DND-41 (cell line): ENCODE measurements around the gene AIF1L.

Experiments used
- ATAC-seq: fragments of 200-7000 bp; cut with Tn5 transposase; 3 replicates; pipeline ENCODE4 v1.9.1; 2021; ENCODE audit warnings: low read depth; ENCODE audit not compliant: insufficient read depth
- DNase-seq: peaks from one replicate; pipeline ENCODE4 v3.0.0-alpha.2; 2020
- H2AFZ ChIP-seq: 2 replicates; pipeline ENCODE4 v1.6.0; 2012; ENCODE audit warnings: low read depth, low read length
- H3K27ac ChIP-seq: 2 replicates; pipeline ENCODE4 v1.5.1; 2012; ENCODE audit warnings: low read length, inconsistent platforms
- H3K27me3 ChIP-seq: fragments of 200-600 bp; sonication (generic); 2 replicates; pipeline ENCODE4 v1.6.0; 2012; ENCODE audit warnings: low read length, mild to moderate bottlenecking, inconsistent platforms; ENCODE audit not compliant: insufficient read depth, poor library complexity
- H3K36me3 ChIP-seq: 2 replicates; pipeline ENCODE4 v1.5.1; 2012; ENCODE audit warnings: low read length, inconsistent platforms; ENCODE audit not compliant: insufficient read depth
- H3K4me1 ChIP-seq: 2 replicates; pipeline ENCODE4 v1.5.1; 2012; ENCODE audit warnings: mild to moderate bottlenecking, low read length; ENCODE audit not compliant: insufficient read depth
- H3K4me2 ChIP-seq: 2 replicates; pipeline ENCODE4 v1.6.0; 2012; ENCODE audit warnings: mild to moderate bottlenecking, moderate library complexity, low read length, inconsistent platforms; ENCODE audit not compliant: insufficient read depth
- H3K4me3 ChIP-seq, 2 experiments: fragments of 200-600 bp in 1 of 2; shearing (Covaris generic) in 1 of 2; 2 replicates each; pipeline ENCODE4 v1.5.1; 2012 to 2016; ENCODE audit warnings: inconsistent platforms in 2 of 2, low read length in 2 of 2, mild to moderate bottlenecking in 2 of 2, low read depth in 1 of 2, moderate library complexity in 1 of 2
- H3K79me2 ChIP-seq: 2 replicates; pipeline ENCODE4 v1.6.0; 2012; ENCODE audit warnings: low read length, inconsistent platforms; ENCODE audit not compliant: insufficient read depth
- H3K9ac ChIP-seq: 2 replicates; pipeline ENCODE4 v1.6.0; 2012; ENCODE audit warnings: low read depth, mild to moderate bottlenecking, inconsistent platforms, low read length, moderate library complexity
- H3K9me3 ChIP-seq: 2 replicates; pipeline ENCODE4 v1.5.1; 2012; ENCODE audit warnings: low read length, moderate library complexity, mild to moderate bottlenecking, inconsistent platforms; ENCODE audit not compliant: insufficient read depth, severe bottlenecking
- H4K20me1 ChIP-seq: 2 replicates; pipeline ENCODE4 v1.6.0; 2012; ENCODE audit warnings: low read length; ENCODE audit not compliant: insufficient read depth
- EZH2 ChIP-seq: IDR thresholded peaks from 3 replicates; pipeline ENCODE4 v1.6.1; 2012; ENCODE audit warnings: borderline replicate concordance, low read depth, mild to moderate bottlenecking, moderate library complexity, low read length, inconsistent platforms; ENCODE audit not compliant: severe bottlenecking
- TF ChIP-seq, protein P1 (sequence below): IDR thresholded peaks from 2 replicates; pipeline ENCODE4 v1.5.1; 2012; ENCODE audit warnings: borderline replicate concordance, low read length, moderate library complexity, mild to moderate bottlenecking; ENCODE audit not compliant: poor library complexity, severe bottlenecking; ENCODE audit errors: extremely low read depth

AIF1L gene

GRCh38 chr9:131051592-131052517, 44.5 kb upstream of the AIF1L start:
- no peak for ATAC-seq
- Histone ChIP-seq H3K4me2 (no peak overlapping the region), H3K36me3 (no peaks in the 10 kb centered on the region), H2AFZ (no peak overlapping the region), H3K9ac (no peak overlapping the region), H3K9me3 (no peaks in the 10 kb centered on the region), H3K27me3 (no peaks in the 10 kb centered on the region), H3K4me1 (peaks cover under 1% of the 10 kb centered on the region; the same call in 1 of the 2 replicates), H3K27ac (no peak overlapping the region), H3K79me2 (no peaks in the 10 kb centered on the region), H4K20me1 (no peaks in the 10 kb centered on the region), H3K4me3 (no peak overlapping the region)
- no peak for TF ChIP-seq EZH2
- TF ChIP-seq, protein P1, sequence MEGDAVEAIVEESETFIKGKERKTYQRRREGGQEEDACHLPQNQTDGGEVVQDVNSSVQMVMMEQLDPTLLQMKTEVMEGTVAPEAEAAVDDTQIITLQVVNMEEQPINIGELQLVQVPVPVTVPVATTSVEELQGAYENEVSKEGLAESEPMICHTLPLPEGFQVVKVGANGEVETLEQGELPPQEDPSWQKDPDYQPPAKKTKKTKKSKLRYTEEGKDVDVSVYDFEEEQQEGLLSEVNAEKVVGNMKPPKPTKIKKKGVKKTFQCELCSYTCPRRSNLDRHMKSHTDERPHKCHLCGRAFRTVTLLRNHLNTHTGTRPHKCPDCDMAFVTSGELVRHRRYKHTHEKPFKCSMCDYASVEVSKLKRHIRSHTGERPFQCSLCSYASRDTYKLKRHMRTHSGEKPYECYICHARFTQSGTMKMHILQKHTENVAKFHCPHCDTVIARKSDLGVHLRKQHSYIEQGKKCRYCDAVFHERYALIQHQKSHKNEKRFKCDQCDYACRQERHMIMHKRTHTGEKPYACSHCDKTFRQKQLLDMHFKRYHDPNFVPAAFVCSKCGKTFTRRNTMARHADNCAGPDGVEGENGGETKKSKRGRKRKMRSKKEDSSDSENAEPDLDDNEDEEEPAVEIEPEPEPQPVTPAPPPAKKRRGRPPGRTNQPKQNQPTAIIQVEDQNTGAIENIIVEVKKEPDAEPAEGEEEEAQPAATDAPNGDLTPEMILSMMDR, result no peak
- DNase-seq, result no peak

DNA sequence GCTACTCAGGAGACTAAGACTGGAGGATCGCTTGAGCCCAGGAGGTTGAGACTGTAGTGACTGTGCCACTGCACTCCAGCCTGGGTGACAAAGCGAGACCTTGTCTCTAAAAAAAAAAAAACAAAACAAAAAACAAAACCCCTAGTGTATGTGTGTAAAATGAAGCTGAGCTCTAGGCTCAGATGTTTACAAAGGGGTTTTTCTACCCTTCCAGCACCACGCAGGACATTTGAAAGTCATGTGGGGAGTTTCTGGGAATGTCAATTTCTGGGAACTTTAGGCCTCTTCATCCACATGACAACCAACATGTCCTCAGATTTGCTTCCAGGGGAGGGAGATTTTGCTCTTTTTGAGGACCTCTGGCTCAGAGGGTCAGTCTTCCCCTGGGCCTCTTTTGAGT, 42.4 kb upstream of the AIF1L start:
- H3K4me2 ChIP-seq, result no peak overlapping the region
- no peaks in the 10 kb centered on the region for H3K79me2 ChIP-seq
- no peak overlapping the region for H3K9ac ChIP-seq
- no peaks in the 10 kb centered on the region for H3K27me3 ChIP-seq
- TF ChIP-seq EZH2, result no peak
- TF ChIP-seq, protein P1, result no peak
- H2AFZ ChIP-seq, result no peak overlapping the region
- H4K20me1 ChIP-seq, result no peaks in the 10 kb centered on the region
- H3K9me3 ChIP-seq, result no peaks in the 10 kb centered on the region
- ATAC-seq, result no peak
- no peak overlapping the region for H3K27ac ChIP-seq
- no peaks in the 10 kb centered on the region for H3K4me1 ChIP-seq
- DNase-seq, result no peak
- H3K36me3 ChIP-seq, result no peaks in the 10 kb centered on the region
- no peak overlapping the region for H3K4me3 ChIP-seq

DNA sequence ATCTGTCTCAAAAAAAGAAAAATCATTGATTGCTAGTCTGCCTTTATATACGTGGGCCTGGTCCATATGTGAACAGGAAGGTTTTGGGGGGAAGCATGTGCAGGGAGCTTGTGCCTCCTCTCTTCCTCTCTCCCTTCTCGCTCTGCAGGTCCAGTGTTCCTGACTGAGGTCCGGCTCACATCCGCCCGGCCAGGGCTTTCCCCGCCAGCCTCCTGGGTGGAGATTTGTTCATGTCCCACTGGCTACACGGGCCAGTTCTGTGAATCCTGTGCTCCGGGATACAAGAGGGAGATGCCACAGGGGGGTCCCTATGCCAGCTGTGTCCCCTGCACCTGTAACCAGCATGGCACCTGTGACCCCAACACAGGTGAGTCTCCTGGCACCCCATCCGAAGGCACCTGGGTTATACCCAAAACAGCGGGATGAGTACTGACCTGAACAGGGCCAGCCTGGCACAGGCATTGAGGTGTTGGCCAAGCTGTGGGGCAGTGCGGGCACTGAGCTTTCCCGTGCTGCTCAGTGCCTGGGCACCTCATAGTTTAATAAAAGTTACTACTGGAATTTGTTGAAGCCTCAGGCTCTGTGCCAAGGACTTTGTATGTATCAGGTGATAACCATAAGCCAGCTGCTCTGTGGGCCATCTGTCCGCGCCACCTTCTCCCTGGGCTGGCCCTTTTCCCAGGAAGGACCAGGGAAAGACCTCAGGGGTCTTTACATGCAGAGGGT, 39.4 kb upstream of the AIF1L start:
- Histone ChIP-seq H4K20me1 (no peaks in the 10 kb centered on the region), H3K79me2 (no peaks in the 10 kb centered on the region), H3K9ac (no peak overlapping the region), H3K4me3 (no peak overlapping the region), H3K36me3 (no peaks in the 10 kb centered on the region), H3K4me1 (no peaks in the 10 kb centered on the region), H2AFZ (no peak overlapping the region), H3K27ac (no peak overlapping the region), H3K9me3 (no peaks in the 10 kb centered on the region), H3K4me2 (no peak overlapping the region), H3K27me3 (no peaks in the 10 kb centered on the region)
- TF ChIP-seq, protein P1, result no peak
- ATAC-seq, result no peak
- no peak for DNase-seq
